Body of pancreas (tissue), 4 donors: ENCODE results near the gene TAPT1. TPM values are rescaled to one million over a fixed set of nuclear protein-coding genes. Genes with fewer than 3 reads are reported as not detected.

Experiments used
- ATAC-seq: fragments of 150-250 bp; one replicate; pipeline ENCODE4 v1.9.1; 2016
- DNase-seq, 4 donors: peaks; one replicate each; pipeline ENCODE4 v3.0.0-alpha.2; 2019
- H3K27ac ChIP-seq, 4 donors: fragments of 200-600 bp; sonication (generic); 1 replicate in 3 of 4; 2 replicates in 1 of 4; pipeline versions ENCODE4 v1.5.1 to v1.6.1; 2016 to 2019; ENCODE audit warnings: mild to moderate bottlenecking in 1 of 4, mixed read lengths in 1 of 4, moderate library complexity in 1 of 4
- H3K27me3 ChIP-seq, 2 donors: fragments of 200-600 bp; sonication (generic); one replicate each; pipeline ENCODE4 v1.6.0; 2016; ENCODE audit warnings: mild to moderate bottlenecking in 1 of 2
- H3K36me3 ChIP-seq, 2 donors: fragments of 200-600 bp; sonication (generic); replicated peaks in 1 of 2; 2 replicates each; pipeline ENCODE4 v1.5.1; 2016; ENCODE audit warnings: low read depth in 2 of 2; ENCODE audit not compliant: insufficient read depth in 1 of 2
- H3K4me1 ChIP-seq: fragments of 200-600 bp; sonication (generic); one replicate; pipeline ENCODE4 v1.6.0; 2016
- H3K4me3 ChIP-seq, 2 donors: fragments of 200-600 bp; sonication (generic); 1 replicate in 1 of 2; 2 replicates in 1 of 2; pipeline ENCODE4 v1.5.1; 2016 to 2019
- H3K9me3 ChIP-seq, 3 donors: fragments of 200-600 bp; sonication (generic); 1 replicate in 2 of 3; 2 replicates in 1 of 3; pipeline ENCODE4 v1.5.1; 2016
- POLR2A ChIP-seq, 3 donors: fragments of 450-650 bp; IDR thresholded peaks; one replicate each; pipeline ENCODE4 v1.6.1; 2016; ENCODE audit warnings: antibody characterized with exemption in 3 of 3, mild to moderate bottlenecking in 2 of 3
- WGBS, 2 donors: methylation state at CpG; one replicate each; pipeline ENCODE4 v1.1.5; 2017; 5-methylcytosine and 5-hydroxymethylcytosine counted together
- intact Hi-C: fragments of 100-400 bp; cut with DNase I; formaldehyde crosslinking; loops from one replicate; pipeline ENCODE4 v1.15.1; 2023
- total RNA-seq, 2 donors: library from RNA; depleted of rRNA; stranded (reverse); fragments of >200 nt; gene quantifications; one replicate each; pipeline ENCODE4 v1.1.0, GENCODE V29; 2016
- TF ChIP-seq, protein P1 (sequence below), 7 experiments: fragments of 450-650 bp in 4 of 7; fragments of 200-600 bp in 3 of 7; sonication (generic) in 3 of 7; IDR thresholded peaks; one replicate each; pipeline ENCODE4 v1.5.1; 2016 to 2019; ENCODE audit warnings: antibody characterized with exemption in 7 of 7

TAPT1 gene
- total RNA-seq, 2 donors from 2014 or later, result 26.4 to 30.9 TPM

- 92 to 98% methylated on average over 2 of the region's 2 CpGs for WGBS, 2 donors
- ATAC-seq (no peak), DNase-seq (no peak)
- H3K4me1 ChIP-seq, result no peaks in the 10 kb centered on the region
- intact Hi-C loops, result loop anchor here (10.0 kb wide), 1 partner anchor 378 kb away; no protein-coding TSS in a partner anchor
- no peak overlapping the region for H3K27ac ChIP-seq
- no peaks in the 10 kb centered on the region for H3K9me3 ChIP-seq
- H3K4me3 ChIP-seq, result no peak overlapping the region
- H3K36me3 ChIP-seq, result no peaks in the 10 kb centered on the region
- TF ChIP-seq POLR2A (IDR thresholded peaks at IDR 0.05), result no peak
- TF ChIP-seq, protein P1, sequence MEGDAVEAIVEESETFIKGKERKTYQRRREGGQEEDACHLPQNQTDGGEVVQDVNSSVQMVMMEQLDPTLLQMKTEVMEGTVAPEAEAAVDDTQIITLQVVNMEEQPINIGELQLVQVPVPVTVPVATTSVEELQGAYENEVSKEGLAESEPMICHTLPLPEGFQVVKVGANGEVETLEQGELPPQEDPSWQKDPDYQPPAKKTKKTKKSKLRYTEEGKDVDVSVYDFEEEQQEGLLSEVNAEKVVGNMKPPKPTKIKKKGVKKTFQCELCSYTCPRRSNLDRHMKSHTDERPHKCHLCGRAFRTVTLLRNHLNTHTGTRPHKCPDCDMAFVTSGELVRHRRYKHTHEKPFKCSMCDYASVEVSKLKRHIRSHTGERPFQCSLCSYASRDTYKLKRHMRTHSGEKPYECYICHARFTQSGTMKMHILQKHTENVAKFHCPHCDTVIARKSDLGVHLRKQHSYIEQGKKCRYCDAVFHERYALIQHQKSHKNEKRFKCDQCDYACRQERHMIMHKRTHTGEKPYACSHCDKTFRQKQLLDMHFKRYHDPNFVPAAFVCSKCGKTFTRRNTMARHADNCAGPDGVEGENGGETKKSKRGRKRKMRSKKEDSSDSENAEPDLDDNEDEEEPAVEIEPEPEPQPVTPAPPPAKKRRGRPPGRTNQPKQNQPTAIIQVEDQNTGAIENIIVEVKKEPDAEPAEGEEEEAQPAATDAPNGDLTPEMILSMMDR (IDR thresholded peaks at IDR 0.05), result no peak
- H3K27me3 ChIP-seq, result no peaks in the 10 kb centered on the region
Measured at GRCh38 chr4:16263056-16263455, 36.8 kb upstream of the TAPT1 start.

GRCh38 chr4:16262188-16262587 is 35.9 kb upstream of the TAPT1 start:
- Histone ChIP-seq H3K36me3 (no peaks in the 10 kb centered on the region), H3K27me3 (no peaks in the 10 kb centered on the region), H3K27ac (no peak overlapping the region), H3K4me3 (no peak overlapping the region), H3K4me1 (no peaks in the 10 kb centered on the region), H3K9me3 (no peaks in the 10 kb centered on the region)
- no peak for ATAC-seq
- DNase-seq, result no peak
- intact Hi-C loops, result loop anchor here (10.0 kb wide), 1 partner anchor 377 kb away; no protein-coding TSS in a partner anchor
- TF ChIP-seq, protein P1 (IDR thresholded peaks at IDR 0.05), result no peak
- TF ChIP-seq POLR2A (IDR thresholded peaks at IDR 0.05), result no peak
- 80 to 83% methylated on average over 4 of the region's 4 CpGs for WGBS, 2 donors

DNA sequence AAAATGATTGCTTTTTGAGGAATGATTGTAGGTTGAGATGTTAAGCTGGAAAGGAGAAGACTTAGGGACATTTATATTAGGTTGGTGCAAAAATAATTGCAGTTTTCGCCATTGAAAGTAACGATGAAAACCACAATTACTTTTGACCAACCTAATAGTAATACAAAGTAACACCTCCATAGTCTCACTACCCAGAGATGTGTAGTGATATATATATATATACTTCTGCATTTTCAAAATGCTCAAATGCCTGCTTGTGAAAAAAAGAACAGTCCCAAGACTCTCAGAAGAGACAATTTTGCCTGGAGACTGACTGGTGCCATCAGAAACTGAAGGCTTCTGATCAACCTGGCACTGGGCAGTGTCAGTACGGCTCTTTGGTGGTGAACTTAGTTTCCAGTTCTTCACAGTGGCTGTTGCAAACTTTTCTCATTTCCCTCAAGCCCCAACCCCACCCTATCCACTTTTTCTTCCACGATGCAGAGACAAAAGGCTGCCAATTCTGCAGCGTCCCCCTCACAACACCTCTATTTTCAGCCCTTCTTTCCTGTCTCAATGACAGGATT is 35.1 kb upstream of the TAPT1 start:
- DNase-seq, result no peak
- Histone ChIP-seq H3K27me3 (no peaks in the 10 kb centered on the region), H3K36me3 (no peaks in the 10 kb centered on the region), H3K4me1 (no peaks in the 10 kb centered on the region), H3K9me3 (no peaks in the 10 kb centered on the region), H3K27ac (no peak overlapping the region), H3K4me3 (no peak overlapping the region)
- intact Hi-C loops, result loop anchor here (10.0 kb wide), 1 partner anchor 377 kb away; no protein-coding TSS in a partner anchor
- ATAC-seq, result no peak
- 79 to 87% methylated on average over 5 of the region's 5 CpGs for WGBS, 2 donors
- TF ChIP-seq, protein P1 (IDR thresholded peaks at IDR 0.05), result no peak
- TF ChIP-seq POLR2A (IDR thresholded peaks at IDR 0.05), result no peak

GRCh38 chr4:16259889-16260246 is 33.6 kb upstream of the TAPT1 start:
- WGBS, 2 donors, result 68 to 93% methylated on average over 4 of the region's 4 CpGs

More at GRCh38 chr4:16259889-16260246, 33.6 kb upstream of the TAPT1 start:
- Histone ChIP-seq H3K9me3 (no peaks in the 10 kb centered on the region), H3K36me3 (no peaks in the 10 kb centered on the region), H3K4me1 (no peaks in the 10 kb centered on the region), H3K27me3 (no peaks in the 10 kb centered on the region), H3K27ac (no peak overlapping the region), H3K4me3 (no peak overlapping the region)
- no peak for ATAC-seq
- no peak for TF ChIP-seq POLR2A (IDR thresholded peaks at IDR 0.05)
- TF ChIP-seq, protein P1 (IDR thresholded peaks at IDR 0.05), result no peak
- DNase-seq, result no peak
- intact Hi-C loops, result loop anchor here (10.0 kb wide), 1 partner anchor 375 kb away; no protein-coding TSS in a partner anchor
